ENCODE measurements around the gene WDR41. TPM values are rescaled to one million over a fixed set of nuclear protein-coding genes. Genes with fewer than 3 reads are reported as not detected.

Gene WDR41
- polyA plus RNA-seq, 1 donor from 2014 or later = 87.6 TPM

GRCh38 chr5:77461287-77461686, 30.8 kb downstream of the WDR41 start (continued):
- TF ChIP-seq CTCF (IDR thresholded peaks at IDR 0.05; ENCODE audit: poor library complexity, severe bottlenecking) = no peak

GRCh38 chr5:77454123-77454522, 38.0 kb downstream of the WDR41 start:
- no peak overlapping the region for H3K9ac ChIP-seq (ENCODE audit: low read length)
- H3K36me3 ChIP-seq (ENCODE audit: insufficient read depth, low read length) = no peaks in the 10 kb centered on the region
- no peak overlapping the region for H3K27ac ChIP-seq (ENCODE audit: low read length)
- H3K79me2 ChIP-seq (replicated peaks; ENCODE audit: insufficient read depth, low read length) = no peaks in the 10 kb centered on the region
- no peaks in the 10 kb centered on the region for H4K20me1 ChIP-seq (ENCODE audit: insufficient read depth)
- no peaks in the 10 kb centered on the region for H3K9me3 ChIP-seq (ENCODE audit: low read length)
- no peaks in the 10 kb centered on the region for H3K27me3 ChIP-seq (ENCODE audit: insufficient read depth, low read depth, low read length)
- no peaks in the 10 kb centered on the region for H3F3A ChIP-seq (ENCODE audit: insufficient read depth, low read length, poor library complexity, severe bottlenecking)
- TF ChIP-seq EP300 (conservative IDR thresholded peaks at IDR 0.05; ENCODE audit: poor library complexity, severe bottlenecking) (no peak), TAF1 (IDR thresholded peaks at IDR 0.05; ENCODE audit: low read depth) (no peak), POLR2AphosphoS5 (IDR thresholded peaks at IDR 0.05) (no peak), SMC3 (conservative IDR thresholded peaks at IDR 0.05; ENCODE audit: poor library complexity) (no peak)
- H2AFZ ChIP-seq (ENCODE audit: low read depth, low read length) = no peak overlapping the region
- no peak overlapping the region for H3K4me2 ChIP-seq (ENCODE audit: low read length)
- no peaks in the 10 kb centered on the region for H3K9me2 ChIP-seq (ENCODE audit: insufficient read depth, low read length)
- H3K4me3 ChIP-seq (ENCODE audit: low read length) = no peak overlapping the region

- no peak overlapping the region for H3K4me3 ChIP-seq (ENCODE audit: low read length)
- no peaks in the 10 kb centered on the region for H3K9me3 ChIP-seq (ENCODE audit: low read length)
- no peaks in the 10 kb centered on the region for H3K9me2 ChIP-seq (ENCODE audit: insufficient read depth, low read length)
- TF ChIP-seq TAF1 (IDR thresholded peaks at IDR 0.05; ENCODE audit: low read depth) = no peak
- no peak for TF ChIP-seq SMC3 (conservative IDR thresholded peaks at IDR 0.05; ENCODE audit: poor library complexity)
- TF ChIP-seq POLR2AphosphoS5 (IDR thresholded peaks at IDR 0.05) = no peak
- H3K36me3 ChIP-seq (ENCODE audit: insufficient read depth, low read length) = no peaks in the 10 kb centered on the region
- no peaks in the 10 kb centered on the region for H3K79me2 ChIP-seq (replicated peaks; ENCODE audit: insufficient read depth, low read length)
- H4K20me1 ChIP-seq (ENCODE audit: insufficient read depth) = no peaks in the 10 kb centered on the region
- no peak overlapping the region for H3K9ac ChIP-seq (ENCODE audit: low read length)
- no peaks in the 10 kb centered on the region for H3K27me3 ChIP-seq (ENCODE audit: insufficient read depth, low read depth, low read length)
- no peak overlapping the region for H3K4me2 ChIP-seq (ENCODE audit: low read length)
- no peak overlapping the region for H3K27ac ChIP-seq (ENCODE audit: low read length)
- no peaks in the 10 kb centered on the region for H3F3A ChIP-seq (ENCODE audit: insufficient read depth, low read length, poor library complexity, severe bottlenecking)
- no peak overlapping the region for H2AFZ ChIP-seq (ENCODE audit: low read depth, low read length)
Observed at GRCh38 chr5:77452351-77452750, 39.8 kb downstream of the WDR41 start.

- Histone ChIP-seq H4K20me1 (ENCODE audit: insufficient read depth) (no peaks in the 10 kb centered on the region), H3K4me3 (ENCODE audit: low read length) (no peak overlapping the region), H2AFZ (ENCODE audit: low read depth, low read length) (no peak overlapping the region), H3K27ac (ENCODE audit: low read length) (no peak overlapping the region), H3K9me3 (ENCODE audit: low read length) (no peaks in the 10 kb centered on the region), H3F3A (ENCODE audit: insufficient read depth, low read length, poor library complexity, severe bottlenecking) (no peaks in the 10 kb centered on the region), H3K4me2 (ENCODE audit: low read length) (no peak overlapping the region), H3K9ac (ENCODE audit: low read length) (no peak overlapping the region), H3K79me2 (replicated peaks; ENCODE audit: insufficient read depth, low read length) (no peaks in the 10 kb centered on the region), H3K36me3 (ENCODE audit: insufficient read depth, low read length) (no peaks in the 10 kb centered on the region), H3K9me2 (ENCODE audit: insufficient read depth, low read length) (no peaks in the 10 kb centered on the region), H3K27me3 (ENCODE audit: insufficient read depth, low read depth, low read length) (no peaks in the 10 kb centered on the region)
- no peak for TF ChIP-seq TAF1 (IDR thresholded peaks at IDR 0.05; ENCODE audit: low read depth)
- TF ChIP-seq MXI1 (conservative IDR thresholded peaks at IDR 0.05; ENCODE audit: poor library complexity, severe bottlenecking) = no peak
- no peak for TF ChIP-seq EP300 (conservative IDR thresholded peaks at IDR 0.05; ENCODE audit: poor library complexity, severe bottlenecking)
- no peak for TF ChIP-seq SMC3 (conservative IDR thresholded peaks at IDR 0.05; ENCODE audit: poor library complexity)
- no peak for TF ChIP-seq EZH2 (IDR thresholded peaks at IDR 0.05; ENCODE audit: borderline replicate concordance, insufficient read depth, low read length, poor library complexity, severe bottlenecking)
Observed at GRCh38 chr5:77449981-77450380, 42.1 kb downstream of the WDR41 start.
